Activated naive CD8-positive, alpha-beta T cell treated with anti-CD3 and anti-CD28 coated beads, Interleukin-2, amount 10 ng/mL, durations not matched to agents 7 days and 5 days (primary cell): Measurements from ENCODE around the gene DCTN3. TPM values are rescaled to one million over a fixed set of nuclear protein-coding genes. Genes with fewer than 3 reads are reported as not detected.
A peak's percentile ranks its signal among the peaks of the same experiment; 100 is the strongest.

Experiments used
- ATAC-seq: fragments of 150-1000 bp; cut with Tn5 transposase; one replicate; pipeline ENCODE4 v1.10.0; 2021; ENCODE audit warnings: low read depth, moderate library complexity
- POLR2A ChIA-PET: fragments of 350-600 bp; sonication (Branson Sonifier 250); formaldehyde crosslinking; loops from one replicate; lab custom pipeline; 2021; ENCODE audit warnings: antibody characterized with exemption; lab: Charles Lee
- DNase-seq: peaks from one replicate; pipeline ENCODE4 v3.0.0; 2021
- H3K27ac Mint-ChIP-seq: one replicate; pipeline ENCODE4 v1.8.0; 2022; ENCODE audit warnings: mild to moderate bottlenecking, mixed read lengths
- H3K27me3 Mint-ChIP-seq: one replicate; pipeline ENCODE4 v1.8.0; 2022; ENCODE audit warnings: mild to moderate bottlenecking, moderate library complexity, mixed read lengths
- H3K36me3 Mint-ChIP-seq: one replicate; pipeline ENCODE4 v1.8.0; 2021; ENCODE audit warnings: mild to moderate bottlenecking, mixed read lengths
- H3K4me1 Mint-ChIP-seq: one replicate; pipeline ENCODE4 v1.8.0; 2021; ENCODE audit warnings: mixed read lengths
- H3K4me3 Mint-ChIP-seq: one replicate; pipeline ENCODE4 v1.8.0; 2022; ENCODE audit warnings: mild to moderate bottlenecking, moderate library complexity, mixed read lengths
- H3K9me3 Mint-ChIP-seq: one replicate; pipeline ENCODE4 v1.8.0; 2021; ENCODE audit warnings: mixed read lengths
- total RNA-seq, 2 experiments: library from RNA; stranded (reverse); gene quantifications; one replicate each; pipeline ENCODE4 v1.2.3, GENCODE V29; 2021

The DCTN3 gene
- total RNA-seq, 2 experiments from 2014 or later = 121 to 122 TPM

DNA sequence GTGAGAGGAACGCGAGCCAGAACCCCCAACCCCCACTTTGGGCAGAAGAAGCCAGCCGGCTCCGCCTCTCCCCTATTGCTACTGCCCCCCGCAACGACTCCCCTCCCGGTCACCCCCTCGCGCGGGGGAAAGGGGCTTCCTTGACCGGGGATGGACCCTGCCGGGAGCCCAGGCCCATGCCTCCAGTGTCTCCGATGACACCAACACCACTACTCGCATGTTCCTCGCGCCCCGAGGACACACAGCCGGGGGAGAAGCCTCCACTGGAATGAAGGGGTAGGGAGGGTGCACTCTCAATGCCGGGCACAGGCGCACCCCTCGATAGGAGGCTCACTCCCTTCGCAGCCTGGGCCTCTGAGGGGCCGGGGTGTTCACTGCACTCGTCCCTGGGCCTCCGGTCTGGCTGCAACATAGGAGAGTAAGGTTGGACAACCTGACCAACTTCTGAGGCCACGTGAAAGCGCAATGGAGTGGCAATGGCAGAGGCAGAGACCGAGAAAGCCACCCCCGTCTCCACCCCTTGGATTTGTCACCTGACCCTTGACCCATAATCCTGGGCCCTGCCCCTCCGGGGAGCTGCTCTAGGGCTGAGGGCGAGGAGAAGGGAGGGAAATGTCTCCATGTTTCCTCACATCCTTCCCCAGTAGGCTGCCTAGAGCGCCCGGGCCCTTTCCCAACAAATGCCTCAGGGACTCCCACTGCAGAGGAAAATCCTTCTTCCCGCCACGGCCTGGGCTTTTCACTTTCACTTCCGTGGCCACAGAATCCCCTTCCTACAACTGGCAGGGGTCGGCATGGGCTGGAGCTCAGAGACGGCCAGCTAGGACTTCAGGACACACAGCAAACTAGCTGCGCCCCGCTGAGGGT is 29.7 kb downstream of the DCTN3 start:
- no peak for ATAC-seq
- Mint-ChIP-seq H3K4me1 (peaks cover 20% of the 10 kb centered on the region), H3K4me3 (peak overlapping the region; percentile 66), H3K27ac (no peak overlapping the region), H3K27me3 (peaks cover 80% of the 10 kb centered on the region), H3K9me3 (no peaks in the 10 kb centered on the region), H3K36me3 (no peaks in the 10 kb centered on the region)
- POLR2A ChIA-PET = no interaction called here
- DNase-seq = peak; percentile 45

GRCh38 chr9:34589636-34590380 is 30.5 kb downstream of the DCTN3 start, which contains the start of gene CNTFR:
TSS of gene CNTFR (minus strand) at chr9:34589724. CDS start at chr9:34568981, 20,743 bp downstream.
- Mint-ChIP-seq H3K36me3 (no peaks in the 10 kb centered on the region), H3K27ac (no peak within 1 kb of the TSS), H3K9me3 (no peaks in the 10 kb centered on the region), H3K27me3 (peaks cover 81% of the 10 kb centered on the region), H3K4me3 (peak within 1 kb of the TSS; percentile 66), H3K4me1 (peaks cover 20% of the 10 kb centered on the region)
- ATAC-seq (no peak), DNase-seq (peak; percentile 44)
- POLR2A ChIA-PET = no interaction called here

- H3K27me3 Mint-ChIP-seq = peaks cover 85% of the 10 kb centered on the region
- POLR2A ChIA-PET = no interaction called here
- peak overlapping the region; percentile 53 for H3K4me3 Mint-ChIP-seq
- DNase-seq = no peak
- peaks cover 20% of the 10 kb centered on the region for H3K4me1 Mint-ChIP-seq
- no peak for ATAC-seq
- no peaks in the 10 kb centered on the region for H3K36me3 Mint-ChIP-seq
- no peaks in the 10 kb centered on the region for H3K9me3 Mint-ChIP-seq
- H3K27ac Mint-ChIP-seq = no peak overlapping the region
Measured at GRCh38 chr9:34588671-34589635, 31.3 kb downstream of the DCTN3 start.

GRCh38 chr9:34587271-34587670 is 33.0 kb downstream of the DCTN3 start:
- peaks cover 14% of the 10 kb centered on the region for H3K4me1 Mint-ChIP-seq
- H3K27me3 Mint-ChIP-seq = peaks cover 74% of the 10 kb centered on the region
- POLR2A ChIA-PET = no interaction called here
- no peaks in the 10 kb centered on the region for H3K36me3 Mint-ChIP-seq
- no peak overlapping the region for H3K4me3 Mint-ChIP-seq
- H3K9me3 Mint-ChIP-seq = no peaks in the 10 kb centered on the region
- no peak overlapping the region for H3K27ac Mint-ChIP-seq
- ATAC-seq (no peak), DNase-seq (no peak)

DNA sequence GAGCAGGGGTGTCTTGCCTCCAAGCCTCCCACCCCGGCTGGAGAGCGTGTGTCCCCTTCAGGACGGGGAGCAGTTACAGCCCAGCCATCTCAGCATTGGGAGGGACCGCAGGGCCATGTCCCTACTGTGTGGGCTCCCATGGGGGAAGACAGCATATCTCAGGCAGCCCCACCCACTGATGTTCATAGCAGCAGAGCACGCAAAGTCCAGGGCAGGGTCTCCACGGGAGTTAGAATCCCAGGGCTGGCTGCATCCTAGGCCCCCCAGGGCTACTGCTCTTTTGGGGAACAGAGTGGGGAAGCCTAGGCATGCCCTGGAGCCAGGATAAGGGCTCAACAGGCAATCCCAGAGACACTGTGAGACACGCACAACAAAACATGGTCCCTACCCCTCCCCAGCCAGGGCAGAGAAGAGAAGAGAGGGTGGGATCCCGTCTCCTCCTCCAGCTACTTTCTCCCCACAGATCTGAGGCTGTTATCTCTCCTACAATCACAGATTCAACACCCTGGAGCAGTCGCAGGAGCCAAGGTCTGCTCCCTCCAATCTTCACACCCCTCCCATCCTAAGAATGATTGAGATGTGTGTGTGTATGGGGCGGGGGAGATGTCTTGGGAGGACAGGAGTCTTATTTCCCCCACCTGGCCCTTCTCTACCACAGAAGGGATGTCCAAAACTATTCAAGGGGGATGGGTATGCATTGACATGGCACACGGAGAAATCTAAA is 34.2 kb downstream of the DCTN3 start:
- Mint-ChIP-seq H3K27me3 (peaks cover 66% of the 10 kb centered on the region), H3K27ac (no peak overlapping the region), H3K4me1 (peaks cover 11% of the 10 kb centered on the region), H3K36me3 (no peaks in the 10 kb centered on the region), H3K9me3 (no peaks in the 10 kb centered on the region), H3K4me3 (no peak overlapping the region)
- DNase-seq (no peak), ATAC-seq (no peak)
- POLR2A ChIA-PET = interaction anchor here (0.6 kb wide), 1 partner anchor 29 kb away, joined by 3 read pairs; no protein-coding TSS in a partner anchor

GRCh38 chr9:34584970-34585369 is 35.3 kb downstream of the DCTN3 start:
- Mint-ChIP-seq H3K4me3 (no peak overlapping the region), H3K27me3 (peaks cover 68% of the 10 kb centered on the region), H3K4me1 (peaks cover 4% of the 10 kb centered on the region), H3K27ac (no peak overlapping the region), H3K9me3 (no peaks in the 10 kb centered on the region), H3K36me3 (no peaks in the 10 kb centered on the region)
- no peak for ATAC-seq
- POLR2A ChIA-PET = no interaction called here
- no peak for DNase-seq

DNA sequence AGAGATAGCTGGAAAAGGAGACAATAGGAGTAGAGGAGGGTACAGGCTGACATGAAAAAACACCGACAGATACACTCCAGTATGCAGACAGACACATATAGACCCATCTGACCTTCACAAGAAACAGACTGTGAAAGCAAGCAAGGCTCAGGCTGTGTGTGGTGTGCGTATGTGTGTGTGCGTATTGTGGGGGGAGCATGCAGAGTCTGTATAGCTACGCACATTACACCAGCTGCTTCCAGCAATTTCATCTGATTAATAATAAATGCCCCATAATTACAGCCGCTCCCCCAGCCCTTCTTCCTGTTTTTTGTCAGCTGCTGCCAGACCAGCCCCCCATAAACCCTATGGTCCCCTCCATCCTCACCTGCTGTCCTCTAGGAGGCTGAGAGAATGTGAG is 37.5 kb downstream of the DCTN3 start:
- H3K36me3 Mint-ChIP-seq = no peaks in the 10 kb centered on the region
- ATAC-seq = no peak
- H3K9me3 Mint-ChIP-seq = no peaks in the 10 kb centered on the region
- H3K27me3 Mint-ChIP-seq = peaks cover 69% of the 10 kb centered on the region
- no peak overlapping the region for H3K4me3 Mint-ChIP-seq
- DNase-seq = no peak
- H3K27ac Mint-ChIP-seq = no peak overlapping the region
- POLR2A ChIA-PET = no interaction called here
- peaks cover 2% of the 10 kb centered on the region for H3K4me1 Mint-ChIP-seq

DNA sequence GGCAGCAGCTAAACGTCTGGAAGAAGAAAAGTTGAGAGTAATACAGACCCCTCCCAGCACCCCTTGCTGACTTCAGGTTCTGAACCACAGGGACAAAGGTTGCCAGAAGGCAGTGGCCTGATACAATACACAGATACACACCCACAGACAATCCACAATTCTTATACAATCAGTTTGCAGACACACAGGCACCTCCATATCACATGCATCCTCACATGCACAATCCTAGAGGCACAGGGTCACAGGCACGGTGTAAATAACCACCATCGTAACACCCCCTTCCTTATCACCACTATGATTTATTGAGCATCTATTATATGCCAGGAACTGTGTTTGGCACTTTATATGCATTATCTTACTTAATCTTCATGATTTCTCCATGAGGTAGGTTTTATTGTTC is 39.0 kb downstream of the DCTN3 start:
- no peaks in the 10 kb centered on the region for H3K9me3 Mint-ChIP-seq
- no peak overlapping the region for H3K4me3 Mint-ChIP-seq
- POLR2A ChIA-PET = no interaction called here
- no peak overlapping the region for H3K27ac Mint-ChIP-seq
- peaks cover 67% of the 10 kb centered on the region for H3K27me3 Mint-ChIP-seq
- peaks cover 3% of the 10 kb centered on the region for H3K4me1 Mint-ChIP-seq
- no peaks in the 10 kb centered on the region for H3K36me3 Mint-ChIP-seq
- no peak for ATAC-seq
- no peak for DNase-seq

DNA sequence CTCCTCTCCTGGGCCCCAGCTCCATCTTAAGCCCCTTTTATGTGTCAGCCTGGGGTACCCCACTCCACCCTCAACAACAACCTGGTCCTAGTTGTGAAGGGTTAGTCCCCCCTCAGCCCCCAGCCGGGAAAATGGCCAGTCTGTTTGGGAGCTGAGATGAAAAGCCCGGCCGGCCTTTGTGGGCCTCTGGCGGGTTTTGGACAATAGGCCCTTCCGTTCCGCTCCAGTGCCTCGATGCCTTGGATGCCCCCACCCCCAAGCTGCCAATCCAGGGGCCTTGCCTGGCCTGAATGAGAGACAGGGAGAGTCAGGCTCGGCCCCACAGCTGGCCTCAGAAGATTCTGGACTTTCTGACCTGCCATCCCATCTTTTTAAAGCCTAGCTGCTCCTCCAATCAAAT is 39.9 kb downstream of the DCTN3 start:
- H3K4me1 Mint-ChIP-seq = peaks cover 3% of the 10 kb centered on the region
- peaks cover 64% of the 10 kb centered on the region for H3K27me3 Mint-ChIP-seq
- no peaks in the 10 kb centered on the region for H3K36me3 Mint-ChIP-seq
- H3K9me3 Mint-ChIP-seq = no peaks in the 10 kb centered on the region
- no peak overlapping the region for H3K27ac Mint-ChIP-seq
- POLR2A ChIA-PET = no interaction called here
- H3K4me3 Mint-ChIP-seq = no peak overlapping the region
- no peak for ATAC-seq
- DNase-seq = no peak

- Mint-ChIP-seq H3K36me3 (no peaks in the 10 kb centered on the region), H3K4me3 (no peak overlapping the region), H3K9me3 (no peaks in the 10 kb centered on the region), H3K4me1 (peaks cover 3% of the 10 kb centered on the region), H3K27me3 (peaks cover 61% of the 10 kb centered on the region), H3K27ac (no peak overlapping the region)
- ATAC-seq (no peak), DNase-seq (no peak)
- POLR2A ChIA-PET = no interaction called here
Measured at GRCh38 chr9:34579808-34580163, 40.5 kb downstream of the DCTN3 start.

DNA sequence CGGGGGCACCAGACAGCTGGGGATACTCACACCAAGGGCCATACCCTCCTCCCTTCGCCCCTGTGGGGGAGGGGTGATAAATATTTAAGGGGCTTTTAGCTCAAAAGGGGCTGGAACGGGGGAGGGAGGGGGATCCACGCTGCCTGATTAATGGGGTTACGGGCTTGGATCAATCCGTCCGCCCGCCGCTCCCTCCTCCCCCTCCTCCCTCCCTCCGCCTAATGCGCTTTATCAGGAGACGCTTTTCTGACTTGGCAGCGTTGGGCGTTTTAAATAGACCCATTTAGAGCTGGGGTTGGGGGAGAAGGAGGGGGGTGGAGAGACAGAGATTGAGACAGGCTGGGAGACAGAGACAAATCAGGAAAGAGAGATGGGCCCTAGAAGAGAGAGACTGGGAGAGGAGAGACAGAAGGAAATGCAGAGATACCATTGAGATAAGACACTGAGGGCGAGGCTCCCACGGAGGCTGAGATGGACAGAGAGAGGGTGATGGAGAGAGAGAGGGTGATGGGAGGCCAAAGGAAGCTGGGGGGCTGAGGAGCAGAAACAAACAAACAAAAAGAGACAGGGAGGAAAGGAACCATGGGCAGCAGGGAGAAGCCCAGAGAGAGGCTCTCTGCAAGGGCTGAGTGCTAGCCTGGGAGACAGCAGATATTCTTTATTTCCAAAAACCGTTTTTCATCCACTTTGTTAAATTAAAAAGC is 41.0 kb downstream of the DCTN3 start:
- no peaks in the 10 kb centered on the region for H3K36me3 Mint-ChIP-seq
- peaks cover 57% of the 10 kb centered on the region for H3K27me3 Mint-ChIP-seq
- H3K4me1 Mint-ChIP-seq = peaks cover 3% of the 10 kb centered on the region
- no peaks in the 10 kb centered on the region for H3K9me3 Mint-ChIP-seq
- no peak overlapping the region for H3K27ac Mint-ChIP-seq
- DNase-seq = no peak
- H3K4me3 Mint-ChIP-seq = no peak overlapping the region
- POLR2A ChIA-PET = no interaction called here
- no peak for ATAC-seq
